SU-DHL-6 (cell line): Measurements from ENCODE around the gene TGOLN2.

Source experiments
- H2AFZ ChIP-seq: fragments of 200-600 bp; sonication (generic); 2 replicates; pipeline ENCODE4 v1.6.1; 2014; ENCODE audit warnings: low read depth, mild to moderate bottlenecking, moderate library complexity, mixed read lengths, antibody characterized with exemption, low read length; ENCODE audit not compliant: severe bottlenecking
- H3F3A ChIP-seq: fragments of 200-600 bp; shearing (Covaris generic); 2 replicates; pipeline ENCODE4 v1.6.0; 2016; ENCODE audit warnings: antibody characterized with exemption, mild to moderate bottlenecking; ENCODE audit not compliant: insufficient read depth
- H3K27ac ChIP-seq: fragments of 200-600 bp; sonication (generic); 2 replicates; pipeline ENCODE4 v1.5.1; 2016; ENCODE audit warnings: low read depth, mild to moderate bottlenecking, low read length, moderate library complexity, mixed read lengths
- H3K27me3 ChIP-seq: fragments of 200-600 bp; sonication (generic), shearing (Covaris generic); 2 replicates; pipeline ENCODE4 v1.6.0; 2014; ENCODE audit warnings: mild to moderate bottlenecking, low read length
- H3K36me3 ChIP-seq: fragments of 200-600 bp; sonication (generic); 2 replicates; pipeline ENCODE4 v1.6.1; 2014; ENCODE audit warnings: mild to moderate bottlenecking, low read length, mixed read lengths
- H3K4me2 ChIP-seq: fragments of 300-600, 200-600 bp; shearing (Covaris generic), sonication (generic); 2 replicates; pipeline ENCODE4 v1.6.0; 2014; ENCODE audit warnings: low read length, low read depth, mild to moderate bottlenecking; ENCODE audit not compliant: poor library complexity, severe bottlenecking
- H3K4me3 ChIP-seq: fragments of 200-600 bp; sonication (generic); 2 replicates; pipeline ENCODE4 v1.5.1; 2014; ENCODE audit warnings: antibody characterized with exemption, low read length, mild to moderate bottlenecking, mixed read lengths; ENCODE audit not compliant: insufficient read depth, poor library complexity, severe bottlenecking
- H3K79me2 ChIP-seq: fragments of 200-600 bp; sonication (generic); 2 replicates; pipeline ENCODE4 v1.6.1; 2014; ENCODE audit warnings: mild to moderate bottlenecking, low read length, moderate library complexity; ENCODE audit not compliant: insufficient read depth
- H3K9ac ChIP-seq: fragments of 200-600 bp; sonication (generic); 2 replicates; pipeline ENCODE4 v1.7.0; 2014; ENCODE audit warnings: mild to moderate bottlenecking, low read length
- H3K9me2 ChIP-seq: fragments of 200-600 bp; sonication (generic); replicated peaks from 2 replicates; pipeline ENCODE4 v1.6.1; 2014; ENCODE audit warnings: low read length; ENCODE audit not compliant: insufficient read depth
- H3K9me3 ChIP-seq: fragments of 200-600 bp; sonication (generic); 2 replicates; pipeline ENCODE4 v1.6.1; 2014; ENCODE audit warnings: low read length, mixed read lengths; ENCODE audit not compliant: insufficient read depth
- H4K20me1 ChIP-seq: fragments of 200-600 bp; sonication (generic); 2 replicates; pipeline ENCODE4 v1.6.1; 2014; ENCODE audit warnings: low read depth, mild to moderate bottlenecking, antibody characterized with exemption, low read length, moderate library complexity, mixed read lengths
- EZH2phosphoT487 ChIP-seq: fragments of 200-600 bp; sonication (generic), shearing (Covaris generic); conservative IDR thresholded peaks from 2 replicates; pipeline ENCODE4 v1.6.1; 2018; ENCODE audit warnings: mild to moderate bottlenecking, antibody characterized with exemption, low read length, moderate library complexity, mixed read lengths
- TF ChIP-seq, protein P1 (sequence below): fragments of 200-600 bp; sonication (generic); IDR thresholded peaks from one replicate; pipeline ENCODE4 v1.5.1; 2017; ENCODE audit warnings: antibody characterized with exemption, mild to moderate bottlenecking, low read length, moderate library complexity; ENCODE audit not compliant: insufficient read depth, poor library complexity, severe bottlenecking

TGOLN2 gene

DNA sequence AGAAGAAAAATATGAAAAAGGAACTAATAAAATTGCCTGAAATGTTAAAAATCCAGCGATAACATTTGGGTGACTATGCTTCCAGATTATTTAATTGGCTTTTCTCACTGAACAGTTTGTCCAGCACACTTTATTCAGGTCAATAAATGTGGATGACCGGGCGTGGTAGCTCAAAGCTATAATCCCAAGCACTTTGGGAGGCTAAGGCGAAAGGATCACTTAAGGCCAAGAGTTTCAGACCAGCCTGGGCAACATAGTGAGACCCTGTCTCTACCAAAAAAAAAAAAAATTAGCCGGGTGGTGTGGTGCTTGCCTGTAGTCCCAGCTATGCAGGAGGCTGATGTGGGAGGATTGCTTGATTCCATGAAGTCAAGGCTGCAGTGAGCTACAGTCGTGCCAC is 55.4 kb downstream of the TGOLN2 start:
- no peak overlapping the region for H2AFZ ChIP-seq
- H3K9me3 ChIP-seq: no peaks in the 10 kb centered on the region
- no peak overlapping the region for H3K4me3 ChIP-seq
- no peak overlapping the region for H3K9ac ChIP-seq
- TF ChIP-seq EZH2phosphoT487: no peak
- no peaks in the 10 kb centered on the region for H3K27me3 ChIP-seq
- H3K9me2 ChIP-seq: no peaks in the 10 kb centered on the region
- no peak overlapping the region for H3K4me2 ChIP-seq
- H3K27ac ChIP-seq: no peak overlapping the region
- no peaks in the 10 kb centered on the region for H3K36me3 ChIP-seq
- no peaks in the 10 kb centered on the region for H3F3A ChIP-seq
- no peaks in the 10 kb centered on the region for H3K79me2 ChIP-seq
- no peaks in the 10 kb centered on the region for H4K20me1 ChIP-seq

DNA sequence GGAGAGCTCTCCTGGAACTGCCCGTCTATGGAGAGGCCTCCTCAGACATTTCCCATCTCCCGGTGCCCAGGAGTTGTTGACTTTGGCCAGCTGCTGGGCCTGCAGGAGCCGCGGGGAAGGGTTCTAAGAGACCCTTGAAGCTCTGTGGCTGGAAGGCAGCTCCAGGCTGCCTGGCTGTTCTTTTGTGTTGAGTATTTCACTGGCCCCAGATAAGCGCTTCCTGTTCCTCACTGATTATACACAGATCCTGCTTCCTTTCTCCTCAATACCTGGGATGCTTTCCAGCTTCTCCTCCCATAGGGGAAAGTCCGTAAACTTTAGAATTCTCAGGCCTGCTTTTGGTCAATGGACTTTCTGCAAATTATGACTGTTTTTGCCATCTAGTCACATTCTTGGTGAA is 57.8 kb downstream of the TGOLN2 start:
- TF ChIP-seq EZH2phosphoT487: no peak
- TF ChIP-seq, protein P1, sequence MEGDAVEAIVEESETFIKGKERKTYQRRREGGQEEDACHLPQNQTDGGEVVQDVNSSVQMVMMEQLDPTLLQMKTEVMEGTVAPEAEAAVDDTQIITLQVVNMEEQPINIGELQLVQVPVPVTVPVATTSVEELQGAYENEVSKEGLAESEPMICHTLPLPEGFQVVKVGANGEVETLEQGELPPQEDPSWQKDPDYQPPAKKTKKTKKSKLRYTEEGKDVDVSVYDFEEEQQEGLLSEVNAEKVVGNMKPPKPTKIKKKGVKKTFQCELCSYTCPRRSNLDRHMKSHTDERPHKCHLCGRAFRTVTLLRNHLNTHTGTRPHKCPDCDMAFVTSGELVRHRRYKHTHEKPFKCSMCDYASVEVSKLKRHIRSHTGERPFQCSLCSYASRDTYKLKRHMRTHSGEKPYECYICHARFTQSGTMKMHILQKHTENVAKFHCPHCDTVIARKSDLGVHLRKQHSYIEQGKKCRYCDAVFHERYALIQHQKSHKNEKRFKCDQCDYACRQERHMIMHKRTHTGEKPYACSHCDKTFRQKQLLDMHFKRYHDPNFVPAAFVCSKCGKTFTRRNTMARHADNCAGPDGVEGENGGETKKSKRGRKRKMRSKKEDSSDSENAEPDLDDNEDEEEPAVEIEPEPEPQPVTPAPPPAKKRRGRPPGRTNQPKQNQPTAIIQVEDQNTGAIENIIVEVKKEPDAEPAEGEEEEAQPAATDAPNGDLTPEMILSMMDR: no peak
- Histone ChIP-seq H4K20me1 (no peaks in the 10 kb centered on the region), H3K36me3 (no peaks in the 10 kb centered on the region), H3K9me2 (no peaks in the 10 kb centered on the region), H3K79me2 (no peaks in the 10 kb centered on the region), H3K27ac (no peak overlapping the region), H3K9me3 (no peaks in the 10 kb centered on the region), H2AFZ (no peak overlapping the region), H3K4me3 (no peak overlapping the region), H3F3A (no peaks in the 10 kb centered on the region), H3K27me3 (no peaks in the 10 kb centered on the region), H3K9ac (no peak overlapping the region), H3K4me2 (no peak overlapping the region)
